GM10266 (cell line): Measurements from ENCODE around the gene CHRM1.

ENCODE experiments used
- DNase-seq: peaks from one replicate; pipeline ENCODE4 v3.0.0; 2012; ENCODE audit errors: extremely low spot score
- CTCF ChIP-seq: IDR thresholded peaks from 2 replicates; pipeline ENCODE4 v1.5.1; 2012; ENCODE audit warnings: mild to moderate bottlenecking, low read depth; ENCODE audit not compliant: control insufficient read depth, insufficient read depth; ENCODE audit errors: missing control alignments

Gene CHRM1, protein sequence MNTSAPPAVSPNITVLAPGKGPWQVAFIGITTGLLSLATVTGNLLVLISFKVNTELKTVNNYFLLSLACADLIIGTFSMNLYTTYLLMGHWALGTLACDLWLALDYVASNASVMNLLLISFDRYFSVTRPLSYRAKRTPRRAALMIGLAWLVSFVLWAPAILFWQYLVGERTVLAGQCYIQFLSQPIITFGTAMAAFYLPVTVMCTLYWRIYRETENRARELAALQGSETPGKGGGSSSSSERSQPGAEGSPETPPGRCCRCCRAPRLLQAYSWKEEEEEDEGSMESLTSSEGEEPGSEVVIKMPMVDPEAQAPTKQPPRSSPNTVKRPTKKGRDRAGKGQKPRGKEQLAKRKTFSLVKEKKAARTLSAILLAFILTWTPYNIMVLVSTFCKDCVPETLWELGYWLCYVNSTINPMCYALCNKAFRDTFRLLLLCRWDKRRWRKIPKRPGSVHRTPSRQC

GRCh38 chr11:62921201-62921572 lies at the start of gene CHRM1:
CHRM1 (minus strand) TSS chr11:62921363; CDS start chr11:62911100, 10,263 bp downstream.
- no peak for DNase-seq

DNA sequence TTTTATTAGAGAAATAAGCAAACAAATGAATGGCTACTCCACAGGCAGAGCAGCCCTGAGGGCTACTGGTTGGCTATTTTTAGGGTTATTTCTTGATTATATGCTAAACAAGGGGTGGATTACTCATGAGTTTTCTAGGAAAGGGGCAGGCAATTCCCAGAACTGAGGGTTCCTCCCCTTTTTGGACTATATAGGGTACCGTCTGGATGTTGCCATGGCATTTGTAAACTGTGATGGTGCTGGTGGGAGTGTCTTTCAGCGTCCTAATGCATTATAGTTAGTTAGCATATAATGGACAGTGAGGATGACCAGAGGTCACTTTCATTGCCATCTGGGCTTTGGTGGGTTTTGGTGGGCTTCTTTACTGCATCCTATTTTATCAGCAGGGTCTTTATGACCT lies 44.4 kb upstream of the CHRM1 start:
- DNase-seq: no peak
- no peak for TF ChIP-seq CTCF

More at GRCh38 chr11:62921201-62921572, at the start of gene CHRM1:
- no peak for TF ChIP-seq CTCF

DNA sequence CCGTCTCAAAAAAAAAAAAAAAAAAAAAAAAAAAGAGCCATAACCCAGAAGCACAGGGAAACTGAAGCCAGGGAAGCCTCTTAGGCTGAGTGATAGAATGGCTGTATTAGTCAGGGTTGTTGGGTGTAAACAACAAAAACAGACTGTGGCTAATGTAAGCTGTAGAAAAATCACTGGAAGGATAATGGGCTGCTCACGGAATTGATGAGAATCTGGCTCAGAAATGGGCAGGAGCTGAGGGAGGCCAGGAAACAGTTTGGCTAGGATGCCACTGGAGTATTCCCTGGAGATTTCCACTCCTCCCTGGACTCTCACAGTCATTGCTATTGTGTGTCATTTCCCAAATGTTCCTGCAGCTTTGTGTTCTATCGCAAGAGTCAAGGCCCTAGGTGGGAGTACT lies 41.2 kb upstream of the CHRM1 start:
- no peak for TF ChIP-seq CTCF
- no peak for DNase-seq

DNA sequence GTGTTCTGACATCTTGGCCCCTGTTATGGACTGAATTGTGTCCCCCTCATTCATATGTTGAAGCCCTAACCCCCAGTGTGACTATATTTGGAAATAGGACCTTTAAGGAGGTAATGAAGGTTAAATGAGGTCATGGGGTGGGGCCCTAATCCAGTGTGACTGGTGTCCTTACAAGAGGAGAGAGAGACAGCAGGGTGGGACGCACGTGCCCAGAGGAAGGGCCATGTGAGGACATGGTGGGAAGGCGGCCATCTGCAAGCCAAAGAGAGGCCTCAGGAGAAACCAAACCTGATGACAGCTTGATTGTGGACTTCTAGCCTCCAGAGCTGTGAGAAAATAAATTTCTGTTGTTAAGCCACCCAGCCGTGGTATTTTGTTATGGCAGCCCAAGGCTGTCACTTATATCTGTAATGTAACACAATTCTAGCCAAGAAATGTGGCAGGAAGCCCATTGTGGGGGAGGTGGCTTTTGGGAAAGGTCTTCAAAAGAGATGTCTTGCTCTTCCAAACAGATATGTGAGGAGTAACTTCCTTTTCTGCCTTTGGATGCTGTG lies 39.9 kb upstream of the CHRM1 start:
- TF ChIP-seq CTCF: no peak
- no peak for DNase-seq

DNA sequence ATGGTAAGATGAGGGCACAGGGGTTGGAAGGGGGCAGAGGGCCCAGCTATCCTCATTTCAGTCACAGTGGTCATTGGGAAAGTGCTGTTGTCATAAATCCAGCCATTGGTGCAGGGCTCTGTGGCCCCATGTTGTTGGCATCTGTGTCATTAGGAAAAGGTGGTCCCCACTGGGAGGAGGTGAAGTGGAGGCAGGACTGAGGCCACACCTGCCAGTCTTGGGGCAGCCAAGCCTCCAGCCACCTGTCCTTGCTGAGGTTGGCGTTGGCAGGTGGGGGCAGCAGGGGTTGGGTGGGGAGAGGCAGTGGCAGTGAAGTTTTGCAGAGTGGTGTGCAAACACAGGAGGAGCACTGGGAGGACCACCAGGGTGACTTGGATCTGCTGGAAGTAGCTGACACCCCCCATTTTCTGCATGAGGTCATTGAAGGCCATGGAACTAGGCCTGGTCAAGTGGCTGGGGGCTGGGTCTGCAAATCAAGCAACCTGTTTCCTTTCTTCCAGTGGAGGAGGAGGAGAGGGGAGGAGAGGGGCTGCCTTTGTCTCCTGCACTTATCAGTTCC lies 38.3 kb upstream of the CHRM1 start:
- DNase-seq: no peak
- TF ChIP-seq CTCF: no peak

- no peak for DNase-seq
- no peak for TF ChIP-seq CTCF
Observed at GRCh38 chr11:62958547-62959421, 37.6 kb upstream of the CHRM1 start.

- no peak for DNase-seq
Observed at GRCh38 chr11:62957147-62957546, 36.0 kb upstream of the CHRM1 start.

More at GRCh38 chr11:62957147-62957546, 36.0 kb upstream of the CHRM1 start:
- no peak for TF ChIP-seq CTCF
